Thymus (tissue), 11 donors: Measurements from ENCODE around the gene CILP. TPM values are rescaled to one million over a fixed set of nuclear protein-coding genes. Genes with fewer than 3 reads are reported as not detected.

Experiments used
- DNase-seq, 9 donors: peaks; one replicate each; pipeline ENCODE4 v3.0.0-alpha.2; 2013; ENCODE audit warnings: low spot score in 9 of 9, low read depth in 6 of 9, missing footprints in 1 of 9
- H3K27ac ChIP-seq, 2 donors: one replicate each; pipeline ENCODE4 v1.5.1; 2013; ENCODE audit warnings: control low read depth in 1 of 2, low read depth in 1 of 2, low read length in 1 of 2, mild to moderate bottlenecking in 1 of 2, moderate library complexity in 1 of 2
- H3K27me3 ChIP-seq, 2 donors: one replicate each; pipeline ENCODE4 v1.5.1; 2013; ENCODE audit warnings: low read length in 1 of 2; ENCODE audit not compliant: control insufficient read depth in 2 of 2, insufficient read depth in 1 of 2
- H3K36me3 ChIP-seq, 2 donors: one replicate each; pipeline ENCODE4 v1.5.1; 2013; ENCODE audit warnings: low read length in 1 of 2, mild to moderate bottlenecking in 1 of 2, moderate library complexity in 1 of 2; ENCODE audit not compliant: control insufficient read depth in 2 of 2, insufficient read depth in 2 of 2
- H3K4me1 ChIP-seq, 2 donors: one replicate each; pipeline ENCODE4 v1.5.1; 2013; ENCODE audit warnings: low read length in 2 of 2; ENCODE audit not compliant: control insufficient read depth in 2 of 2, insufficient read depth in 2 of 2
- H3K4me3 ChIP-seq, 2 donors: one replicate each; pipeline ENCODE4 v1.5.1; 2013; ENCODE audit warnings: low read length in 2 of 2, control low read depth in 1 of 2, mild to moderate bottlenecking in 1 of 2
- H3K9me3 ChIP-seq, 2 donors: one replicate each; pipeline ENCODE4 v1.5.1; 2013; ENCODE audit warnings: low read length in 1 of 2, mild to moderate bottlenecking in 1 of 2; ENCODE audit not compliant: control insufficient read depth in 2 of 2, insufficient read depth in 1 of 2
- WGBS: extraction: QIAGEN DNeasy Blood & Tissue Kit; methylation state at CpG from one replicate; pipeline ENCODE4 v1.1.7; 2013; 5-methylcytosine and 5-hydroxymethylcytosine counted together
- polyA plus RNA-seq: library from polyadenylated mRNA; stranded (reverse); fragments of 200-250 nt; gene quantifications from one replicate; pipeline ENCODE4 v1.2.3, GENCODE V29; 2013
- total RNA-seq: library from RNA; stranded (reverse); fragments of 120-200 nt; gene quantifications from one replicate; pipeline ENCODE4 v1.2.4, GENCODE V29; 2013
- donor health status: healthy.

The CILP gene
- total and polyA plus RNA-seq, 2 donors: 0.85 to 5.2 TPM

- WGBS: 90% methylated on average over 5 of the region's 5 CpGs
Measured at GRCh38 chr15:65175511-65175910, 35.8 kb downstream of the CILP start.

GRCh38 chr15:65174509-65174908, 36.8 kb downstream of the CILP start:
- Histone ChIP-seq H3K27ac (no peak overlapping the region), H3K4me3 (no peak overlapping the region), H3K9me3 (no peaks in the 10 kb centered on the region), H3K36me3 (peaks cover 32 to 75% of the 10 kb centered on the region in 2 donors), H3K4me1 (no peaks in the 10 kb centered on the region), H3K27me3 (no peaks in the 10 kb centered on the region)
- WGBS: 97% methylated on average over 5 of the region's 5 CpGs
- DNase-seq: no peak

More at GRCh38 chr15:65175511-65175910, 35.8 kb downstream of the CILP start:
- H3K36me3 ChIP-seq: peaks cover 27 to 66% of the 10 kb centered on the region in 2 donors
- H3K4me1 ChIP-seq: no peaks in the 10 kb centered on the region
- no peaks in the 10 kb centered on the region for H3K9me3 ChIP-seq
- no peak for DNase-seq
- H3K4me3 ChIP-seq: no peak overlapping the region
- H3K27me3 ChIP-seq: no peaks in the 10 kb centered on the region
- H3K27ac ChIP-seq: no peak overlapping the region

DNA sequence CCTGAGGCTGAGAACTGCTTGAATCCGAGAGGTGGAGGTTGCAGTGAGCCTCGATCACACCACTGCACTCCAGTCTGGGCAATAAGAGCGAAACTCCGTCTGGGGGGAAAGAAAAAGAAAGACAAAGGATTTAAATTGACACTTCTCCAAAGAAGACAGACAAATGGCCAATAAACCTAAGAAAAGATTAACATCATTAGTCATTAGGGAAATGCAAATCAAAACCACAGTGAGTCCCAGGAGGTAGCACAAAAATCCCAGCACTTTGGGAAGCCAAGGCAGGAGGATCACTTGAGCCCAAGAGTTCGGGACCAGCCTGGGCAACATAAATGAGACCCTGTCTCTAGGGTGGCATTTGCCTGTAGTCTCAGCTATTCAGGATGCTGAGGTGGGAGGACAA, 38.7 kb downstream of the CILP start:
- no peaks in the 10 kb centered on the region for H3K27me3 ChIP-seq
- no peak overlapping the region for H3K27ac ChIP-seq
- H3K4me3 ChIP-seq: no peak overlapping the region
- no peak for DNase-seq
- WGBS: 97% methylated on average over 5 of the region's 5 CpGs
- no peaks in the 10 kb centered on the region for H3K4me1 ChIP-seq
- H3K9me3 ChIP-seq: no peaks in the 10 kb centered on the region
- H3K36me3 ChIP-seq: peaks cover 28 to 66% of the 10 kb centered on the region in 2 donors

DNA sequence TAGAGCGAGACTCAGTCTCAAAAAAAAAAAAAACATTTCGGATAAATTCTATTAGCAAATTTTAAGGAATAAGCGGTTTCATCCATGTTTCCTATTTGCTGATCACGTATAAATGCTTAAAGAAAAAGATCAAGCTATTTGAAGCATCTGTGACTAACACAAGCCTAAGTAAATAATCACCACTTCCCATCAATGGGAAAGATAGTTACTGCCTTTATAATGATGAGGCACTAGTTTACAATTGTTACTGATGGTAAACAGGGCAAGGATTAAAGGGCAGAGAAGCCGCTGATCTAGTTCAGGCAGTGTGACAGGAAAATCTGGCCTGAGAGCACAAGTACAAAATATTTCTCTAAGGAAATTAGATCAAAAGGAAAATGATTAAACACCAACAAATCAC, 39.8 kb downstream of the CILP start:
- H3K9me3 ChIP-seq: no peaks in the 10 kb centered on the region
- no peak for DNase-seq
- H3K4me3 ChIP-seq: no peak overlapping the region
- no peaks in the 10 kb centered on the region for H3K27me3 ChIP-seq
- 99% methylated on average over 5 of the region's 5 CpGs for WGBS
- no peak overlapping the region for H3K27ac ChIP-seq
- peaks cover 21 to 62% of the 10 kb centered on the region in 2 donors for H3K36me3 ChIP-seq
- H3K4me1 ChIP-seq: no peaks in the 10 kb centered on the region

DNA sequence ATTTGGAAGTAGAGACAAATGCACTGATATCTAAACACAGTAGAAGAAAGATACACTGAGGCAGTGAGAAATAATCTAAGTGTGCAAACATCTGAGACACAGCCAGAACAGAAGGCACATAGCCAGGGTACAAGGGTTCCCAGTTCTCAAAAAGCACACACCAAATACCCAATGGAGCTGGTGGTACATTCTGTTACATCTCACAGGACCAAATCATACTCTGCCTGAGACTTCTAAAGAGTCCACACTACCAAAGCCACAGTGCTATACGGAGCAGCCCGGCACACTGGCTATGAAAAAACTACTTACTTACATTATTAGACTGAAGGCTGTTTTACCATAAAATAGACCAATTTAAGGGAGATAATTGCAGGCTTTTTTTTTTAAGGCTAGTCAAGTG, 45.4 kb downstream of the CILP start:
- H3K36me3 ChIP-seq: peaks cover 22 to 51% of the 10 kb centered on the region in 2 donors
- H3K27ac ChIP-seq: no peak overlapping the region
- no peaks in the 10 kb centered on the region for H3K9me3 ChIP-seq
- WGBS: 99% methylated on average over 2 of the region's 2 CpGs
- H3K4me1 ChIP-seq: no peaks in the 10 kb centered on the region
- H3K27me3 ChIP-seq: no peaks in the 10 kb centered on the region
- no peak overlapping the region for H3K4me3 ChIP-seq
- DNase-seq: no peak

DNA sequence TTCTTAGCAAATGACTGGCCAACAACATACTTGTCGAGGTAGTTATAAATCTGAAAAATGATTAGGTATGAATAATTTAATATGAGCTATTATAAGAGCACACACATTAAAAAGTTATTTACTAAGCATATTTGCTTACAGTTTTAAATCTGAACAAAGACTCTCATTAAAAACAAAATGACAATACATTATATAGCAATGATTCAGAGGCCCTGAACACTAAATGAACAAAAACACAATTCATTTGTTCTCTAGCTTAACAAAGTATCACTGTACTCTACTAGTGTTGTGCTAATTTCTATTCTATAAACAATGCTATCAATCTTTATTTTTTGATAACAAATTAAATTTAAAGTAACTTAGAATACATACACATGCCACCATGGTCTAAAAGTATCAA, 47.1 kb downstream of the CILP start:
- H3K36me3 ChIP-seq: peaks cover 15 to 36% of the 10 kb centered on the region in 2 donors
- H3K4me1 ChIP-seq: no peaks in the 10 kb centered on the region
- no peak overlapping the region for H3K4me3 ChIP-seq
- DNase-seq: no peak
- no peak overlapping the region for H3K27ac ChIP-seq
- 96% methylated on average over 1 of the region's 1 CpG for WGBS
- no peaks in the 10 kb centered on the region for H3K27me3 ChIP-seq
- no peaks in the 10 kb centered on the region for H3K9me3 ChIP-seq

DNA sequence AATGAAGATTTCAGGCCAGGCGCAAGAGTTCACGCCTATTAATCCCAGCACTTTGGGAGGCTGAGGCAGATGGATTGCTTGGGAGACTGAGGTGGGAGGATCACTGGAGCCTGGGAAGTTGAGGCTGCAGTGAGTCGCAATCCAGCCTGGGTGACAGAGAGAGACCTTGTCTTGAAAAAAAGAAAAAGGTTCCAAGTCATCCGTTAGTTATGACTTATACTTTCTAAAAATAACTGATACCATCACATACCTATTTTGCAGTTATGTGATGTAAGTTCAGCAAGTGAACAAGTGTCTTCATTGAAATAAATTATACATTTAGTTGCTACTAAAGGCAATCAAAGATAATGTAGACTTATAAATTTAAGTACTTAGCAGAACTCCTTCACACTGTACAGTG, 48.2 kb downstream of the CILP start:
- H3K9me3 ChIP-seq: no peaks in the 10 kb centered on the region
- no peak for DNase-seq
- 99% methylated on average over 4 of the region's 4 CpGs for WGBS
- H3K27ac ChIP-seq: no peak overlapping the region
- H3K36me3 ChIP-seq: peaks cover 16 to 40% of the 10 kb centered on the region in 2 donors
- no peaks in the 10 kb centered on the region for H3K27me3 ChIP-seq
- H3K4me3 ChIP-seq: no peak overlapping the region
- no peaks in the 10 kb centered on the region for H3K4me1 ChIP-seq

DNA sequence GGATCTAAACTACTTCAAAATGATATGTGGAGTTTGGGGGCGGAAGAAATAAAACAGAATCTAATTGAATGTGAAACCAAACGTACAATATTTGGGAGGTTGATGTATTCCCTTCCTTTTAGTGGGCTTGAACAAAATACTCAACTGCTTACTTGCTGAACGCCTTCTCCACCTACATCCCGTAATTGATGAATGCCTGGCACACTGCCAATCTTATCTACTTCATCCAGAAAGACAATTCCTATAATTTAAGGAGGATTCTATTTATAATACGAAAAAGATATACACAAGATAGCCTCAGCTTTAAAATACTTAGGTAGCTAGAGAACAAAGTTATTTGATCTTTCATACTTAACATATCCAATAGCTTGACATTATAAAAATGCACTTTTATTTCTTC, 54.6 kb downstream of the CILP start:
- no peak for DNase-seq
- H3K4me3 ChIP-seq: no peak overlapping the region
- H3K27ac ChIP-seq: no peak overlapping the region
- H3K27me3 ChIP-seq: no peaks in the 10 kb centered on the region
- H3K36me3 ChIP-seq: peaks cover 31 to 59% of the 10 kb centered on the region in 2 donors
- no peaks in the 10 kb centered on the region for H3K9me3 ChIP-seq
- 95% methylated on average over 5 of the region's 5 CpGs for WGBS
- no peaks in the 10 kb centered on the region for H3K4me1 ChIP-seq

- H3K27me3 ChIP-seq: no peaks in the 10 kb centered on the region
- no peak for DNase-seq
- peaks cover 39 to 69% of the 10 kb centered on the region in 2 donors for H3K36me3 ChIP-seq
- no peaks in the 10 kb centered on the region for H3K9me3 ChIP-seq
- H3K4me1 ChIP-seq: no peaks in the 10 kb centered on the region
- WGBS: 98% methylated on average over 6 of the region's 6 CpGs
- no peak overlapping the region for H3K27ac ChIP-seq
- H3K4me3 ChIP-seq: no peak overlapping the region
Measured at GRCh38 chr15:65154720-65155119, 56.6 kb downstream of the CILP start.

DNA sequence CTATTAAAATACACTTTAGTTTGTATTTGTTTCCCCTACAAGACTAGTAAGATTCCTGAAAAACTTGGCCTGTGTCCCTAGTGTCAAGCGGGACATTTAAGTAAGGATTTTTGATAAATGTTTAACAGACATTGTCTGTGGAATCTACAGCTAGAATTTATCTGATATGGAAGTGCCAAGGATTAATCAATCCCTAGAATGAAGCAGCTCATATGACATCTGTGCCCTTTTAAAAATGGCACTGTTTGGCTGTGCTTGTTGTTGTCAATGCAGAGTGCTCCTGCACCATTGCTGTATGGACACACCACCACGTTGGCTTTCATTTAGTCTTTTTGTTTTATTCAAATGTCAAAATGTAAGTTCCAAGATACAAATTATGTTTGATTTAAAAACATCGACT, 63.4 kb downstream of the CILP start:
- H3K27me3 ChIP-seq: no peaks in the 10 kb centered on the region
- H3K4me3 ChIP-seq: no peak overlapping the region
- H3K4me1 ChIP-seq: no peaks in the 10 kb centered on the region
- WGBS: 97% methylated on average over 3 of the region's 3 CpGs
- no peak for DNase-seq
- peaks cover 10 to 40% of the 10 kb centered on the region in 2 donors for H3K36me3 ChIP-seq
- no peak overlapping the region for H3K27ac ChIP-seq
- H3K9me3 ChIP-seq: no peaks in the 10 kb centered on the region
